Activated CD4-positive, alpha-beta T cell treated with anti-CD3 and anti-CD28 coated beads, Interleukin-10, Interleukin-2, amounts not matched to agents 100 ng/mL and 50 ng/mL, durations not matched to agents 16 hours and 8 hours (primary cell): ENCODE measurements around the gene PPP2R2D.
"Not testable (repeated sequence)": the region's sequence is repeated elsewhere in the genome, so short reads cannot be mapped to it uniquely, and the experiment has no call there.

Experiments
- DNase-seq: peaks from one replicate; pipeline ENCODE4 v3.0.0-alpha.2; 2020

Gene PPP2R2D

DNA sequence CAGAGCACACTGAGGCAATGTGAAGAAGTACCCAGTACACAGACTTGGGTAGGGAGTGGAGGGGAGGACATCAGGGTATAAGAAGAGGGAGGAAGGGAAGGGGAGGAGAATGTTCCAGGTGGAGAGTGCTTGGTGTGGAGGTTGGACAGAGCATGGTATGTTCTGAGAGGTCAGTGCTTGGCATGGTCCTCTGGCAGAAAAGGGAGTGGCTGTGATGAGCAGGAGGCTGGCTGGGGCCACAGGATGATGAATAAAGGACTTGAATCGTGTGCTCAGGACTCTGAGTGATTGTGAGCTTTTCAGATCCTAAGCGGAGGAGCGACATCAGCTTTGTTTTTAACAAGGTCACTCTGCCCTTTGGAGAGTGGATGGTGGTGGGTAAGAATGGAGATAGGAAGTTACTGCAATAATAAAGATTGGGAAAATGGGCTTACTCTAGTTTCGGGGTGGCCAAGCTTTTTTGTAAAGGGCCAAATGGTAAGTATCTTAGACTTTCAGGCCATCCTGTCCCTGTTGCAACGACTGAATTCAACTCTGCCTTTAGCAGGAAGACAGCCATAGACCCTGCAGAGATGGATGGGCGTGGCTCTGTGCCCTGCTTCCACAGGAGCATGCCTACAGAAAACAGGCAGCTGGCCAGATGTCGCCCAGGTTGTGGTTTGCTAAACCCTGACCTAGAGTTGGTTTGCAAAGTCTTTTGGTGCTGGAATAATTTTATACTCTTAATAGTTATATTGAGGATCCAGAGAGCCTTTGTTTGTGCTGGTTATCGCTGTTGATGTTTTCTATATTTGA, 8.4 kb downstream of the PPP2R2D start:
- no peak for DNase-seq

DNA sequence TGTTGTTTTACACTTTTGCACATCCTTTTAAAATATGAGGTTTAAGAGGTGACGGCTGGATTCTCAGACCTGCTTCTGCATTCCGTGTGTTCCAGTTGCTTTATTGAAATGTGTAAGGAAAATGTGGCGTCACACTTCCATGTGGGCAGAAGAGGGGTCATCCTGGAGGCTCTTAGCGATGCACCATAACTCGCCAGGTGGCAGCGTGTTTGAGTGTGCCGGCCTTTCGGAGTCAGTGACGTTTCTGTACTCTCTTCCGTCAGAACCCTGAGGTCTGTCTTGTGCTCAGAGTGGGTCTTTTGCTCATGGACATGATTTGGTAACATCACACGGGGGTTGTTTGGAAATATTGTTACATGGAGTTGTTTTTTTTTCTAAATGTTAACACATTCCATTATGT, 9.1 kb downstream of the PPP2R2D start:
- no peak for DNase-seq

DNA sequence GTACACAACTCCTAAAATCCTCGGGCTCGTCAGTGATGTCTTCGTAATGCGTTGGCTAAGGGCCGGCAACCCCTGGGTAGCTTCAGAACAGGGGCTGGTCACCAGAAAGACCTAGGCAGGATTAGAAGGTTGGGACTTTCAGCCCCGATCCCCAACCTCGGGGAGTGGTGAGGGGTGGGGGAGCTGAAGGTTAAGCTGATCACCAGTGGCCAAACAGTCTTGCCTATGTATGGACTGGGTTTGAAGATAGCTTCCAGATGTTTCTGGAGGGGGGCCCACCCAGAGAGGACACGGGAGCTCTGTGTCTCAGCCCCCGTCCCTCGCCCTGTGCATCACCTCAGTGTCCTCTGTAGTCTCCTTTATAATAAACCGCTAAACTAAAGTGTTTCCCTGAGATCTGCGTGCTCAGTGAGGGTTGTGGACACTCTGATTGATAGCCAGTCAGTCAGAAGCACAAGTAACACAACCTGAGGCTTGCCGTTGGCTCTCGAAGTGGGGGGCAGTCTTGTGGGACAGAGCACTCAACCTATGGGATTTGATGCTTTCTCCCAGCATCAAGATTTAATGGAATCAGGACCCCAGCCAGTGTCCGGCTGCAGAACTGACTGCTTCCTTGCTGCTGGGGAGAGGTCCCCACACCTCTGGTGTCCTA, 10.0 kb downstream of the PPP2R2D start:
- no peak for DNase-seq

DNA sequence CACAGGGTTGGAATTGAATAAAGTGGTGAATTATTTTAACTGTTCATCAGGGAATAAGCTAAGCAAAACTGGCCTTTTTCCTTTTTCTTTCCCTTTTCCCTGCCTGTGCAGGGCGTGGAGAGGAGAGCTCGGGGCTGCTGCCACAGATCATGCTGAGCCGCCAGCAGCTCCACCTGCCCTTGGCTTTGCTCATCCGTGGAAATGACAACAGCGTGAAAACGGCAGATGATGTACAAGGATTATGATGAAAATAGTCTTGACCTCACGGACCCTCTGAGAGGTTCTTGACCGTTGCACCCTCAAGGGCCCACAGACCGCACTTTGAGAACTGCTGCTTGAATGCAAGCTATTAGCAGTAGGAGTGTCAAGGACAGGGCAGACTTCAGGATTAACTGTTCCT, 10.6 kb downstream of the PPP2R2D start:
- no peak for DNase-seq

DNA sequence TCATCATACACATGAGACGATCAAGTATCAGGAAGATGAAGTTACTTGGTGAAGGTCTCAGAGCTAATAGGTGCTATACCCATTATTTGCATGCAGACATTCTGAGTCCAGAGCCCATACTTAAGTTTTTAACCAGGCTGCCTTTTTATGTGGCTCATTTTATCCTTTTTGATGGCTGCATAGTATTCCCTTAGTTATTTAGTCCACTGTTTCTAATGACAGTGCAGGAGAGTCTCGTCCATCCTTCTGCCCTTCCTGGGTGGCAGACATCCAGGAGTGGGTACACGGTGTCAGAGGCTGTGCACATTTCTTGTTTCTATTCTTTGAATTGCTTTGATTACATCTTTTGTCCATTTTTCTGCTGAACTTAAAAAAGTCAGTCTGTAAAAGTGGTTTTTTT, 11.8 kb downstream of the PPP2R2D start:
- DNase-seq: no peak

DNA sequence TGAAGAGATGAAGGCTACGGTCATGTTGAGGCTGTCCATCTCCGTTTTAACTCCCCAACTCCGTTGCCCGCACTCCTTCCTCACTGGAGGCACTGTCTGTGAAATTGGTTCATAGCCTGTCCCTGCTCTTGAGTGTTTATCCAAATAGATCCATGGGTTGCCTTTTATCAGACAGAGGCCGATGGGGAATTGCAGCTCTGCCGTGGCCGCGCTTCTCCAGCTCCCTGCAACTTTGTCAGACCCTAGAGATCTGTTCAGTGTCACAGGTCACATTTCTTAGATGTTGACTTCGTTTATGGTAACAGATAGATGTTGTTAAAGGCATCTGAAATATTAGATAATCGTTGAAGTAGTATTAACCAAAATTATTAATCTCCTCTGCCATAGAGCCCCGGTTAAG, 14.7 kb downstream of the PPP2R2D start:
- DNase-seq: no peak

DNA sequence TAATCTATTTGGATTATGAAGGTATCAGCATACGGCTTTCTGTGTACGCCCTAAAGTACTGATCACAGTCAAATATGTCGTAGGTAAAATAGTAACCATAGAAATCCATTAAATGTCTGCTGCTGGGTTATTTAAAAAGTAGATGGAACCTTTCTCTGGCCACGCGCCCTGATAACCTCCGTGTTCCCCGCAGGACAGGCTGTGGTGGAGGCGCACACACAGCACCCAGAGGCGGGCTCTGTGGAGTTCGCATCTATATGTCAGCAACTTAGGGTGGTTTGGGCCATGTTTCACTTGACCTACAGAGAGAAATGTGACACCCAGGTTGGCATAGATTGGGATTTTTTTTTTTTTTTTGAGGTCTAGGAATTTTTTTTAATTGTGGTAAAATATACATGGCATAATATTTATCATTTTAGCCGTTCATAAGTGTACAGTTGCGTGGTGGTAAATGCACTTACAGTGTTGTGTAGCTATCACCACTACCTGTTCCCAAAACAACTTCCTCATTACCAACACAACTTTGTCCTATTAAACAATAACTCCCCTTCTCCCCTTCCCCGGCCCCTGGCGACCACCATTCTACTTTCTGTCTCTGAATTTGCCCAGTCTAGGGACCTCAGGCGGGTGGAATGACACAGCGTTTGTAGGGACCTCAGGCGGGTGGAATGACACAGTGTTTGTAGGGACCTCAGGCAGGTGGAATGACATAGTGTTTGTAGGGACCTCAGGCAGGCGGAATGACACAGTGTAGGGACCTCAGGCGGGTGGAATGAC, 15.4 kb downstream of the PPP2R2D start:
- no peak for DNase-seq

DNA sequence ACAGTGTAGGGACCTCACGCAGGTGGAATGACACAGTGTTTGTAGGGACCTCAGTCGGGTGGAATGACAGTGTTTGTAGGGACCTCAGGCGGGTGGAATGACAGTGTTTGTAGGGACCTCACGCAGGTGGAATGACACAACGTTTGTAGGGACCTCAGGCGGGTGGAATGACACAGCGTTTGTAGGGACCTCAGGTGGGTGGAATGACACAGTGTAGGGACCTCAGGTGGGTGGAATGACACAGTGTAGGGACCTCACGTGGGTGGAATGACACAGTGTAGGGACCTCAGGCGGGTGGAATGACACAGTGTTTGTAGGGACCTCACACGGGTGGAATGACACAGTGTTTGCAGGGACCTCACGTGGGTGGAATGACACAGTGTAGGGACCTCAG, 16.0 kb downstream of the PPP2R2D start:
- DNase-seq: not testable (repeated sequence)

DNA sequence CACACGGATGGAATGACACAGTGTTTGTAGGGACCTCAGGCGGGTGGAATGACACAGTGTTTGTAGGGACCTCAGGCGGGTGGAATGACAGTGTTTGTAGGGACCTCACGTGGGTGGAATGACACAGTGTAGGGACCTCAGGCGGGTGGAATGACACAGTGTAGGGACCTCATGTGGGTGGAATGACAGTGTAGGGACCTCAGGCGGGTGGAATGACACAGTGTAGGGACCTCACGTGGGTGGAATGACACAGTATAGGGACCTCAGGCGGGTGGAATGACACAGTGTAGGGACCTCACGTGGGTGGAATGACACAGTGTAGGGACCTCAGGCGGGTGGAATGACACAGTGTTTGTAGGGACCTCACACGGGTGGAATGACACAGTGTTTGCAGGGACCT, 16.7 kb downstream of the PPP2R2D start:
- DNase-seq: not testable (repeated sequence)

DNA sequence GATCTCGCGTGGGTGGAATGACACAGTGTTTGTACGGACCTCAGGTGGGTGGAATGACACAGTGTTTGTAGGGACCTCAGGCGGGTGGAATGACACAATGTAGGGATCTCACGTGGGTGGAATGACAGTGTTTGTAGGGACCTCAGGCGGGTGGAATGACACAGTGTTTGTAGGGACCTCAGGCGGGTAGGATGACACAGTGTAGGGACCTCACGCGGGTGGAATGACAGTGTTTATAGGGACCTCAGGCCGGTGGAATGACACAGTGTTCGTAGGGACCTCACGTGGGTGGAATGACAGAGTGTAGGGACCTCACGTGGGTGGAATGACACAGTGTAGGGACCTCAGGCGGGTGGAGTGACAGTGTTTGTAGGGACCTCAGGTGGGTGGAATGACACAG, 18.7 kb downstream of the PPP2R2D start:
- DNase-seq: not testable (repeated sequence)

DNA sequence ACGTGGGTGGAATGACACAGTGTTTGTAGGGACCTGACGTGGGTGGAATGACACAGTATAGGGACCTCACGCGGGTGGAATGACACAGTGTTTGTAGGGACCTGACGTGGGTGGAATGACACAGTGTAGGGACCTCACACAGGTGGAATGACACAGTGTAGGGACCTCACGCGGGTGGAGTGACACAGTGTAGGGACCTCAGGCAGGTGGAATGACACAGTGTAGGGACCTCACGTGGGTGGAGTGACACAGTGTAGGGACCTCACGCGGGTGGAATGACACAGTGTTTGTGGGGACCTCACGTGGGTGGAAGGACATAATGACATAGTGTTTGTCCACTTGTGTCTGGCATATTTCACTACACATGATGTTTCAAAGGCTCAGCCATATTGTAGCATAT, 19.3 kb downstream of the PPP2R2D start:
- DNase-seq: no peak

DNA sequence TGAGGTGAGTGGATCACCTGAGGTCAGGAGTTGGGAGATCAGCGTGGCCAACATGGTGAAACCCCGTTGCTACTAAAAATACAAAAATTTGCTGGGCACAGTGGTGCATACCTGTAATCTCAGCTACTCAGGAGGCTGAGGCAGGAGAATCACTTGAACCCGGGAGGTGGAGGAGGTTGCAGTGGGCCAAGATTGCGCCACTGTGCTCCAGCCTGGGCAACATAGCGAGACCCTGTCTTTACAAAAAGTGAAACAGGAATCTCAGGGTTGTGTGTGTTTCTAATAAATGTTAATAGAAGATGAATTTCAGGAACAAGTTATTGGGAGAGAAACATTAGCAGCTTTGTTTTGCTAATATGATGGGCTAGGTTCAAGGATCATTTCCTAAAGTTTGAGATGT, 19.9 kb downstream of the PPP2R2D start:
- no peak for DNase-seq

DNA sequence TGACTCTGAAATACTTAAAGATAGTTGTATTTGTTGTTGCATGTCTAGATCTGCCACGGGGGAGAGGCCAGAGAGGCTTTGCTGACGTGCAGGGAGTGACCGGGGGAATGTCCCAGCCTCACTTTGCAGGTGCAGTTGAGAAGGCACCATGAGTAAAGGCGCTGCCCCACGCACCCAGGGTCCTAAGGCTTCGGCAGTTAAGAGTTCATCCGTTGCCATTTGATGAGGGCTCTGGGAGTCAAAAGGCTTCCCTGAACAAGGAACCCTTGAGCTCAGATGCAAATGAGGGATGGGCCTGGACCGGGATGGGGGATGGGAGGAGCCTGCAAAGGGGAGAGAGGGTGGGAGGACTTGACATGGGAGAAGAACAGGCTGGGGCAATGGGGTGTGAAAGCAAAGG, 20.4 kb downstream of the PPP2R2D start:
- DNase-seq: no peak

DNA sequence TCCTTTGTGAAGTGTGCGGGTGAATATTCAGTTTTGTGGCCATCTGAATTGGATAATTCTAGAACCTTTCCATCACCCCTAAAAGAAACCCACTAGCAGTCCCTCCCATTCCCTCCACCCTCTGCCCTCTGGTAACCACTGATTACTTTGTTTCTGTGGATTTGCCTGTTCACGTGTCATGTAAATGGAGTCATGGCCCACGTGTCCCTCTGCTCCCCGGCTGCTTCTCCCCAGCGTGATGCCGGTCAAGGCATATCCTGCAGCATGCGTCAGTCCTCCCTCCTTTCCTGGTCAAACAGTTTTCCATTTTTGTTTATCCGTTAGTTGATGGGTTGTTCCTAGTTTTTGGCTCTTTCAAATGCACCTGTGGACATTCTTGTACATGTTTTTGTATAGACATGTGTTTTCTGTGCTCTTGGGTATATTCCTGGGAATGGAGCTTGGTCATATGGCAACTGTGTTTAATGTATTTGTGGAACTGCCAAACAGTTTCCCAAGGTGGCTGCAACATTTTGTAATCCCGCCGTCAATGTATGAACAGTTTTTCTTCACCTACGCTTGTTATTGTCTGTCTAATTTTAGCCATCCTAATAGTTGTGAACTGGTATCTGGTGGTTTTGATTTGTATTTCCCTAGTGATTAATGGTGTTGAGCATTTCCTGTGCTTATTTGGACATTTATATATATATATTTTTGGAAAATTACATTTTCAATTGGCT, 22.4 kb downstream of the PPP2R2D start:
- no peak for DNase-seq

DNA sequence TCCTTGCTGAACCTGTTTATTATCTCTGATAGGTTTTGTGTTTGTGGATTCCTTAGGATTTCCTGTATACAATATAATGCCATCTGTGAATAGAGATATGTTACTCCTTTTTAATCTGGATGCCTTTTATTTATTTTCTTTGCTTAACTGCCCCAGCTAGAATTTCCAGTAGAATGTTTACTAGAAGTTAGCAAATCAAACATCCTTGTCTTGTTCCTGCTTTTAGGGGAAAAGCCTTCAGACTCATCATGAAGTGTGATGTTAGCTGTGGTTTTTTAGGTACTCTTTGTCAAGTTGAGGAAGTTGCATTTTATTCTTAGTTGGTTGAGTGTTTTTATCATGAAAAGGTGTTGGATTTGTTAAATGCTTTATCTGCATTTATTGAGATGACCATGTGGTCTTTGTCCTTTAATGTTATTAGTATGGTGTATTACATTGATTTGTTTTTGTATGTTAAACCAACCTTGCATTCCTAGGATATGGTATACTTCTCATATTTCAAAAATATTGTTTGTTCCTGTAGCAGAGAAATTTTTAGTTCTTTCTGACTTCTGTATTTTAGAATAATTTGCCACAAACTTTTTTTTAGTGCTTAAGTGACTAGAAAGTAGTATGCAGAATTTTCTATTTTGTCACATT, 24.3 kb downstream of the PPP2R2D start:
- no peak for DNase-seq

DNA sequence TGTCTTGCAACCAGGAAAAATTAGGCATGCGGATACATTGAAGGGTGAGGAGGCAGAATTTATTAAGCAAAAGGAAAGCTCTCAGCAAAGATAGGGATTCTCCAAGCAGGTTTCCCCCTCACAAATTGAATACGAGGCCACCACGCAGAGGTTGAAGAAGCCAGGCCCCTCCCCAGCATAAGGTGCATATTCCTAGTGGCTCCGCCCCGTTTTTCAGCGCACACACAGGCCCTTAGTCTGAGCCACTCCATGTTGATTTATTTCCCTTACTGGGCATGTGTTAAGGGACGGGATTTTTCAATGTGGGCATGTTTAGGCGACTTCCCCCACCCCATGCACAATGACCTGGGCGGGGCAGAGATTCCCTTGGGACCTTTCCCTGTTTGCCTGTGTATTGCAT, 24.9 kb downstream of the PPP2R2D start:
- DNase-seq: no peak

DNA sequence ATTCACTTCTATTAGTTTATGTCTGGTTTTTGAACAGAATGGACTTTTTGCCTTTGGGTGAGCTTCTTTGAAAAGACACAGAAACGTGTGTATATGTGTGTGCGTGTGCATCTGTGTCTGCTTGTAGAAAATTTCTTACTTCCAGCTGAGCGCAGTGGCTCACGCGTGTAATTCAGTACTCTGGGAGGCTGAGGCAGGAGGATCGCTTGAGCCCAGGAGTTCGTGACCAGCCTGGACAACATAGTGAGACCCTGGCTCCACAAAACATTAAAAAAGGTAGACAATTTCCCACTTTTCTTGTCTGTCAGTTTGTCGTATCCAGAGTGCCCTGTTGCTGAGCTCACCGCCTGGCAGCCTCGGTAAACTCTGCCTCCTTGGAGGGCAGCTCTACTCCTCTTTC, 25.4 kb downstream of the PPP2R2D start:
- no peak for DNase-seq

DNA sequence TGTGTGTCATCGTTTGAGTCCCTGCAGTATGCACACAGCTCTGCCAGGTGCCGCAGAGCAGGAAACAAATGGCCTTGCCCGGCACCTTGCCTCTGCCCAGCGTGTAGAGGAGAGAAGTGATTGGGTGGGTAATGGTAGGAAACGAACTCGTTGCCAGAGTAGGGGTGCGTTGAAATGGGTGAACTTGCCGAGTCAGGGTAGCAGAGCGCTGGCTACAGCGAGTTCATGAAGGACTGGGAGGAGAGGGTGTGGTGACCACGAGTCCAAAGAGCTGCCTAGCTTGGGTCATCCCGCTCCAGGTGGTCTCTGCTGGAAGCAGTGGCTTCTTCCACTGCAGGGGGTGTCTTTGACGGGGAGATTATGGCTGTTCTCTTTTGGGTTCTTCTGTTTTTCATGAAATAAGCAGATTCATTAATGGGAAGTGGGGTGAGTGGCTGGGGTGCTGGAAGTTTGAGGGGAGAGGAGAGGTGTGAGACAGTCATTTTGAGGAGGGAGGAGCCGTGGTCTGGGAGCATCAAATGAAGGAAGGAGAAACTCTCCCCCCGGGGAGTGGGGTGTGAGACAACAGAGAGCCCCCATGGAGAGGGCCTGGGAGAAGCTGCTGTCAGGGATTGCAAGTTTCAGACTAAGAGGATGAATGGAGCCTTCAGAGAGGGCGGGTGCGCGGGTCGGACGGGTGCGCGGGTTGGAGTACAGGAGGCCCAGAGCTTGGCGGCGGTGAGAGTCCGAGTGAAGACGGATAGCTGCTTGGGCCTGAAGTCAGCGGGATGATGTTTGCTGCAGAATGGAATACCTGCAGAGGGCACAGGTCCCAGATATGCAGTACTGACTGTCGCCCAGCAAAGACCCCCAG, 26.2 kb downstream of the PPP2R2D start:
- no peak for DNase-seq

DNA sequence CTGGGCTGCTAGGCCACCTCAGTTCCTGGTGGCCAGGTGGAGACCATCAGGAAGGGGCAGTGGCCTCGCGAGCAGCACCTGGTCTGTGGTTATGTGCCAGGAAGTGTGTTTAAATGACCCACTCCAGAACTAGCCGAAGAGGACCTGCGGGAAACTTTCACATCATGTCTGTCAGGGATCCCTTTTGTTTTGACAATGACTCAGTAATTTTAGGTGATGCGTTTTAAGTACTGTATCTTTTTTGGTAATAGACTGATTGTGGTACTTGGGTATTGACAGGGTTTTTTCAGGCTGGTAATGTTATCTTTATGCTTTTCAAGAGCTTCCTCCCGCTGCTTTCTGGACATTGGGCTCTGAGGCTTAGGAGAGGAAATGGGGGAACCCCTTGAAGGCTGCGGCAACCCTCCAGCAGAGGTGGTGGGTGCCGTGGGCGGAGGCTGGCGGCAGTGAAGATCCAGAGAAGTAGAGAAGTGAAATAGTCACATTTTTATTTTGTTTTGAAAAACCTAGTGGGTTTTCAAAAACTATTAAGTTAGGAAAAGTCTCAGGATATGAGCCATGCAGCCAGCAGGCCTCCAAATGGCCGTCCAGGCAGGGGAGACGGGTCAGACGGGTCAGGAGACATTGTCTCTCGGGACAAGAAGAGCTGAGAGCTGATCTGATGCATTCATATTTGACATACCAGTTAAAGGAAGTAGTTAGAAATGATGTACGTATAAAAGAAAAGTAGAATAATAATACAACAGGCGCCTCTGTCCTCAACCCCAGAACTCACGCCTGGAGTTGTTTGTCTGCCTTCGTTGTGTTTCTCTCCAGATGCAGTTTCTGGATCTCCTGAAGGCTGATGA, 27.7 kb downstream of the PPP2R2D start:
- DNase-seq: peak; percentile 70

DNA sequence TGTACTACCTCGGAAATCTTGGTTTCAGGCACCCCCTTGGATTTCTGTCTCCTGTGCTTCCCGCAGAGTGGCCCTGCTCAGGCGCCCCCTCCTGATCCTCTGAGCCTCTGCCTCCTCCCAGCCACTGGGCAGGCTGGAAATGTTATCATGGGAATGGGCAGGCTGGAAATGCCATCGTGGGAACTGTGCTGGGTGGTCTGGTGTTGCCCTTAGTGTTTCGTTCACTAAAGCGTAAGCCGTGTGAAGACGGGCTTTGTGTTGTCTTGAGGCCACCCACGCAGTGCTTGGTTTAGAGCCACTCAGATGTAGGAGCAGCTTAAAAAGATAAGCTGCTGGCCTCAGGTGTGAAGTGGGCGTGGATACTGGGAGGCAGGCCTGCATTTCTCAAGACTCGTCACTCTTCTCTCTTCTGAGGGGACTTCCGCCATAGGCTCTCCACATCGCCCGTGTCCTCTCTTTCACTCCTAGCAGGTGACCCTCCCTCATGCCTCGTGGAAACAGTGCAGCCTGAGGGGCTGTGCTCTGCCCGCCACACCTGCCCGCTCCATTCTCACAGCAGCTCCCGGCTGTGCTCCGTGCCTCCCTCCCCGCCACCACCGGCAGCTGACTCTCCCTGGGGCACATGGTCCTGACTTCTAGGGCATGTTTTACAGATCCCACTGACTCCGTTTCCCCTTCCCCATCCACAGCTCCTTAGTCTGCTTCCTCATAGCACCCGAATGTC, 28.5 kb downstream of the PPP2R2D start:
- no peak for DNase-seq
